Measurements from ENCODE around the gene CST9. TPM values are rescaled to one million over a fixed set of nuclear protein-coding genes. Genes with fewer than 3 reads are reported as not detected.

Gene CST9
- total RNA-seq, 4 donors from 2014 or later, result not detected

DNA sequence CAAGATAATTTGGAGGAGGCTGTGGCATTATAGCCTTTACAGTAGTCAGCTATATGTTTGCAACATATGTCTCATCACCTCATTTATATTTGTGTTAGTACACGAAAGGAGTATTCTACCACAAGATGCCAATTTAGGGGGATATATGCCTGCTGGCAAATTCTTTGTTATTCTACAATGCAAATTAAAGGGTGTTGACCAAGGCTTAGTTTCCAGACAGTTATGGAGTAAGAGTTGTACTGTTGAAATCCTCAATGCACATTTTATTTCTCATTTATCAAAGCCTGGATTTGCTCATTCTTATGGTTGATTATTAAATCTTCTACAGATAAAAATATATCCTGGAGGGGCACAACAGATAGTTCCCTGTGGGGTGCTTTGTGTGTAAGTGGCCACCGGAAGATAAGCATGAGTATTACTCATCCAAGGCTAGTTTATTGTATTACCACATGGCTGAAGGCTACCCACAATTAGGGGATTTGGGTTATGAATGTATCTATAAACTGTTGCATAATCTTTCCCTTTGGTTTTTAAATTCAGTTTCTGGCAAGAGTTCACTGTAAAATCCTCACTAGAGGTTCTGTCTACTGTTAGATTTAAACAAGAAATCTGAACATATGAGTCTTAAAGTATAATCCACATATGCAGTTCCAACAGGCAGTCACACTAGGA lies 9.0 kb downstream of the CST9 start:
- peak overlapping the region in 1 of 4 donors; percentile 28 for H3K27ac ChIP-seq (replicated peaks in 1 of 4)
- TF ChIP-seq POLR2A (IDR thresholded peaks at IDR 0.05; ENCODE audit: low read depth), result no peak
- TF ChIP-seq, protein P1, sequence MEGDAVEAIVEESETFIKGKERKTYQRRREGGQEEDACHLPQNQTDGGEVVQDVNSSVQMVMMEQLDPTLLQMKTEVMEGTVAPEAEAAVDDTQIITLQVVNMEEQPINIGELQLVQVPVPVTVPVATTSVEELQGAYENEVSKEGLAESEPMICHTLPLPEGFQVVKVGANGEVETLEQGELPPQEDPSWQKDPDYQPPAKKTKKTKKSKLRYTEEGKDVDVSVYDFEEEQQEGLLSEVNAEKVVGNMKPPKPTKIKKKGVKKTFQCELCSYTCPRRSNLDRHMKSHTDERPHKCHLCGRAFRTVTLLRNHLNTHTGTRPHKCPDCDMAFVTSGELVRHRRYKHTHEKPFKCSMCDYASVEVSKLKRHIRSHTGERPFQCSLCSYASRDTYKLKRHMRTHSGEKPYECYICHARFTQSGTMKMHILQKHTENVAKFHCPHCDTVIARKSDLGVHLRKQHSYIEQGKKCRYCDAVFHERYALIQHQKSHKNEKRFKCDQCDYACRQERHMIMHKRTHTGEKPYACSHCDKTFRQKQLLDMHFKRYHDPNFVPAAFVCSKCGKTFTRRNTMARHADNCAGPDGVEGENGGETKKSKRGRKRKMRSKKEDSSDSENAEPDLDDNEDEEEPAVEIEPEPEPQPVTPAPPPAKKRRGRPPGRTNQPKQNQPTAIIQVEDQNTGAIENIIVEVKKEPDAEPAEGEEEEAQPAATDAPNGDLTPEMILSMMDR (IDR thresholded peaks at IDR 0.05), result no peak
- no peak for TF ChIP-seq EP300 (IDR thresholded peaks at IDR 0.05)
- TF ChIP-seq POLR2AphosphoS5 (IDR thresholded peaks at IDR 0.05), result no peak
- DNase-seq (ENCODE audit: extremely low spot score), result no peak
- WGBS, result 40% methylated on average over 2 of the region's 2 CpGs
- no peaks in the 10 kb centered on the region for H3K9me3 ChIP-seq
- peaks cover 0 to 20% (median 18%) of the 10 kb centered on the region in 4 donors for H3K4me1 ChIP-seq
- no peak overlapping the region for H3K4me3 ChIP-seq
- no peaks in the 10 kb centered on the region for H3K36me3 ChIP-seq
- intact Hi-C loops (cut with DNase I), result no loop called here
- no peaks in the 10 kb centered on the region for H3K27me3 ChIP-seq

DNA sequence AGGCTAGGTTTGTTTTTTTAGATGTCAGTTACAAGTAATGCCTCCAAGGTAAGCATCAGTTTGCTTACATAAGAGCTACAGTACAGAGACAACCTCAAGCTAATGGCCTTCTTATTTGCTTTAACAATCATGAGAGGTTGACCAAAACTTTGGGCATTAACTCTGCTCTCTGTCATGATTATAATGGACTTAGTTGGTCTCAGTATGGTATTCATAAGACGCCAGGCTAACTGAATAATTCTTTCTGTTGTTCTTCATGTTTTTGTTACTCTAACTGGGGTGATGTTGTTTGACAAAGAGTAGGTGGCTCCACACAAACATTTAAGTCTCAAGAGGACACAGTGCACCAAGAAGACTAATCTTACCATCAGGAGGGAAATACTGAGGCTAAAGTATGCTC lies 9.8 kb downstream of the CST9 start:
- Histone ChIP-seq H3K4me3 (no peak overlapping the region), H3K4me1 (peaks cover 0 to 16% (median 12%) of the 10 kb centered on the region in 4 donors), H3K9me3 (no peaks in the 10 kb centered on the region), H3K27ac (replicated peaks in 1 of 4) (peak overlapping the region in 2 of 4 donors; percentile 21 to 28), H3K36me3 (no peaks in the 10 kb centered on the region), H3K27me3 (no peaks in the 10 kb centered on the region)
- DNase-seq (ENCODE audit: extremely low spot score), result no peak
- 18% methylated on average over 1 of the region's 1 CpG for WGBS
- TF ChIP-seq, protein P1 (IDR thresholded peaks at IDR 0.05), result no peak
- TF ChIP-seq POLR2A (IDR thresholded peaks at IDR 0.05; ENCODE audit: low read depth), result no peak
- no peak for TF ChIP-seq EP300 (IDR thresholded peaks at IDR 0.05)
- TF ChIP-seq POLR2AphosphoS5 (IDR thresholded peaks at IDR 0.05), result no peak
- intact Hi-C loops (cut with DNase I), result no loop called here

DNA sequence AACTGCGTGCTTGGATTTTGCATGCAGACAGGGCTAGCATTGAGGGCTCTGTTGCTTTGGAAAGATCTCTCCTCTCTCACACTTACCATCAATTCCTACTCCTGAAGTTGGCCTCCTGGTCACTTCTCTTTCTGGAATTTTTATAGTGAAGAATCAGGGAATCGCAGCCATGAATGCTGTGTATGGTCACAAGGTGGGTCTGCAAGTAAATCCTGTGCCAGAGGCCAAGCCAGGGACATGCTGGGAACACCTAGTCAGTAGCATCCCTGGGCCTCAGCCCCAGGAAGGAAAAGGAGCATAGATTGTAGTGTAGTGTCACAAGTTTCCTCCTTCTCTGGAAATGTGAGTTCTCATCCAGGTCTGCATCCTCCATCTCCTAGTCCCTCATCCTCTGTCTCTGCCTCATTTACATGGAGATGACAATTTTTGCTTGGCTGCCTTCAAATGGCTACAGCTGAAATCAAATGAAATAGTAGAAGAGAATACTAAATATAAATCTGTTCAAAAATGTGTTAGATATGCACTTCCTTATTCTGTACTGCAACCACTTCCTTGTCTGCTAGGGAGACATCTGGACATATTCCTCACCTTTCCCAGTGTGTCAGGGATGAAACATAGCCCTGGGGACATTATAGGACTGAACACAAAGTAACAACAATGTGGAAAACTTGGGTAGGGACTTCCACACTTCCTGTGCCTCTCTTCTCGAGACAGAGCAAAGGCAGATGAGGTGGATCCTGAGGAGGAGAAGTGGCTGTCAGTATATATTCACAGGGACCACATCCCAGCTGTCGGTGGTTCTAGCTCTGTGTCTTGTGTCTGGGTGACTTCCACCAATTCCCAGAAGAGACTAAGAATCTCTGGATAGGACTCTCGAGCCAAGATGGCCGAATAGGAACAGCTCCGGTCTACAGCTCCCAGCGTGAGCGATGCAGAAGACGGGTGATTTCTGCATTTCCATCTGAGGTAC lies 17.0 kb downstream of the CST9 start:
- Histone ChIP-seq H3K36me3 (no peaks in the 10 kb centered on the region), H3K27ac (replicated peaks in 1 of 4) (no peak overlapping the region), H3K27me3 (peaks cover 0 to 8% (median 0%) of the 10 kb centered on the region in 4 donors), H3K4me3 (no peak overlapping the region), H3K9me3 (no peaks in the 10 kb centered on the region), H3K4me1 (no peaks in the 10 kb centered on the region)
- intact Hi-C loops (cut with DNase I), result no loop called here
- WGBS, result 80% methylated on average over 6 of the region's 10 CpGs
- DNase-seq (ENCODE audit: extremely low spot score), result peak; percentile 84
- TF ChIP-seq POLR2AphosphoS5 (IDR thresholded peaks at IDR 0.05), result no peak
- TF ChIP-seq, protein P1 (IDR thresholded peaks at IDR 0.05), result no peak
- TF ChIP-seq POLR2A (IDR thresholded peaks at IDR 0.05; ENCODE audit: low read depth), result no peak
- TF ChIP-seq EP300 (IDR thresholded peaks at IDR 0.05), result no peak

DNA sequence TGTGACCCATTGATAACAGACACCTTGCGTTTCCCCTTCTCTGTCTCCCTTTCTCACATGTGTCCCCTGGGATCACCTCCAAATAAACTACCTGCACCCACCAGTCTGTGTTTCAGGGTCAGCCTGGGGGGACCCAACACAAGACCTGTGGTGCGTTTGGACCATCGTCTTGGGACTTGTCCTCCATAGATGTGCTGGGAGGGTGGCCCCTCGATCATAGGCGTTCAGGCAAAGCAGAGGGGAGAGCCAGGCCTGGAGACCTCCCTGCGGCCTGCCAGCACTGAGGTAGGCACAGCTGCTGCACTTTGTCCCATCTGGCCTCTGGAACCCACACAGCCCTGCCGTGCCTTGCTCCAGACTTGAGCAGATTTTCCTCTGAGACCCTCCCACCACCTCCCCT lies 18.1 kb downstream of the CST9 start:
- Histone ChIP-seq H3K4me1 (no peaks in the 10 kb centered on the region), H3K9me3 (no peaks in the 10 kb centered on the region), H3K4me3 (no peak overlapping the region), H3K36me3 (no peaks in the 10 kb centered on the region), H3K27ac (replicated peaks in 1 of 4) (no peak overlapping the region), H3K27me3 (peaks cover 0 to 8% (median 0%) of the 10 kb centered on the region in 4 donors)
- TF ChIP-seq, protein P1 (IDR thresholded peaks at IDR 0.05), result no peak
- TF ChIP-seq EP300 (IDR thresholded peaks at IDR 0.05), result no peak
- no peak for TF ChIP-seq POLR2AphosphoS5 (IDR thresholded peaks at IDR 0.05)
- no peak for TF ChIP-seq POLR2A (IDR thresholded peaks at IDR 0.05; ENCODE audit: low read depth)
- 74% methylated on average over 7 of the region's 7 CpGs for WGBS
- intact Hi-C loops (cut with DNase I), result no loop called here
- DNase-seq (ENCODE audit: extremely low spot score), result peak; percentile 50

All from esophagus muscularis mucosa (tissue), 4 donors.